Neural cell (in vitro differentiated cells): Measurements from ENCODE around the gene WDR1. TPM values are rescaled to one million over a fixed set of nuclear protein-coding genes. Genes with fewer than 3 reads are reported as not detected.

Experiments used
- H2AFZ ChIP-seq: fragments of 200-600, 300-800 bp; sonication (generic), shearing (Covaris generic); 2 replicates; pipeline ENCODE4 v1.6.0; 2014; ENCODE audit warnings: low read depth, mild to moderate bottlenecking, antibody characterized with exemption, low read length, moderate library complexity
- H3F3A ChIP-seq: fragments of 200-600 bp; shearing (Covaris generic); 2 replicates; pipeline ENCODE4 v1.6.1; 2016; ENCODE audit warnings: mild to moderate bottlenecking, moderate library complexity, mixed read lengths, antibody characterized with exemption, low read length; ENCODE audit not compliant: insufficient read depth, poor library complexity, severe bottlenecking
- H3K27ac ChIP-seq: fragments of 200-600, 300-800 bp; sonication (generic), shearing (Covaris generic); 2 replicates; pipeline ENCODE4 v1.5.1; 2014; ENCODE audit warnings: mild to moderate bottlenecking, low read length, moderate library complexity
- H3K27me3 ChIP-seq: fragments of 300-800, 200-600 bp; sonication (generic), shearing (Covaris generic); 2 replicates; pipeline ENCODE4 v1.6.0; 2014; ENCODE audit warnings: mild to moderate bottlenecking, low read depth, low read length, moderate library complexity; ENCODE audit not compliant: insufficient read depth
- H3K36me3 ChIP-seq: fragments of 300-800, 200-600 bp; sonication (generic), shearing (Covaris generic); 2 replicates; pipeline ENCODE4 v1.5.1; 2014; ENCODE audit warnings: mild to moderate bottlenecking, antibody characterized with exemption, low read length, moderate library complexity; ENCODE audit not compliant: insufficient read depth
- H3K4me2 ChIP-seq: fragments of 300-800, 200-600 bp; sonication (generic), shearing (Covaris generic); 2 replicates; pipeline ENCODE4 v1.6.0; 2014; ENCODE audit warnings: mild to moderate bottlenecking, low read length
- H3K4me3 ChIP-seq: fragments of 300-800, 200-600 bp; sonication (generic), shearing (Covaris generic); 2 replicates; pipeline ENCODE4 v1.5.1; 2014; ENCODE audit warnings: mild to moderate bottlenecking, low read length, moderate library complexity
- H3K79me2 ChIP-seq: fragments of 200-600 bp; shearing (Covaris generic); replicated peaks from 2 replicates; pipeline ENCODE4 v1.6.0; 2014; ENCODE audit warnings: mild to moderate bottlenecking, low read length, moderate library complexity; ENCODE audit not compliant: insufficient read depth
- H3K9ac ChIP-seq: fragments of 300-800, 200-600 bp; sonication (generic), shearing (Covaris generic); 2 replicates; pipeline ENCODE4 v1.6.1; 2016; ENCODE audit warnings: mild to moderate bottlenecking, low read length, mixed read lengths
- H3K9me2 ChIP-seq: fragments of 200-600 bp; shearing (Covaris generic); 2 replicates; pipeline ENCODE4 v1.6.1; 2016; ENCODE audit warnings: mild to moderate bottlenecking, low read length, mixed read lengths; ENCODE audit not compliant: insufficient read depth
- H3K9me3 ChIP-seq: fragments of 200-600, 300-800 bp; sonication (generic), shearing (Covaris generic); 2 replicates; pipeline ENCODE4 v1.6.1; 2016; ENCODE audit warnings: mild to moderate bottlenecking, mixed run types, low read length, moderate library complexity, mixed read lengths
- H4K20me1 ChIP-seq: fragments of 200-600 bp; shearing (Covaris generic); 2 replicates; pipeline ENCODE4 v1.6.1; 2016; ENCODE audit warnings: mild to moderate bottlenecking, mixed run types; ENCODE audit not compliant: insufficient read depth
- EP300 ChIP-seq: fragments of 450-650 bp; conservative IDR thresholded peaks from 2 replicates; pipeline ENCODE4 v1.6.1; 2014; ENCODE audit warnings: antibody characterized with exemption, mild to moderate bottlenecking, moderate library complexity; ENCODE audit not compliant: poor library complexity, severe bottlenecking
- EZH2 ChIP-seq: fragments of 200-600, 300-800 bp; shearing (Covaris generic), sonication (generic); IDR thresholded peaks from 2 replicates; pipeline ENCODE4 v1.6.1; 2014; ENCODE audit warnings: antibody characterized with exemption, low read length, borderline replicate concordance, mild to moderate bottlenecking; ENCODE audit not compliant: insufficient read depth, poor library complexity, severe bottlenecking
- MXI1 ChIP-seq: fragments of 450-650 bp; conservative IDR thresholded peaks from 2 replicates; pipeline ENCODE4 v1.6.1; 2014; ENCODE audit warnings: antibody characterized with exemption, mild to moderate bottlenecking; ENCODE audit not compliant: poor library complexity, severe bottlenecking
- POLR2AphosphoS5 ChIP-seq: IDR thresholded peaks from 2 replicates; pipeline ENCODE4 v1.6.1; 2012
- RAD21 ChIP-seq: fragments of 450-650 bp; conservative IDR thresholded peaks from 2 replicates; pipeline ENCODE4 v1.6.1; 2014; ENCODE audit warnings: antibody characterized with exemption, mild to moderate bottlenecking, moderate library complexity
- SMC3 ChIP-seq: fragments of 450-650 bp; conservative IDR thresholded peaks from 2 replicates; pipeline ENCODE4 v1.6.1; 2014; ENCODE audit warnings: antibody characterized with exemption, mild to moderate bottlenecking, moderate library complexity; ENCODE audit not compliant: poor library complexity
- TAF1 ChIP-seq: IDR thresholded peaks from 2 replicates; pipeline ENCODE4 v1.6.1; 2012; ENCODE audit warnings: low read depth
- polyA plus RNA-seq: library from polyadenylated mRNA; depleted of rRNA; stranded (reverse); fragments of >200 nt; gene quantifications from 2 replicates; pipeline ENCODE4 v1.2.3, GENCODE V29; 2014
- TF ChIP-seq, protein P1 (sequence below): fragments of 450-650 bp; IDR thresholded peaks from 2 replicates; pipeline ENCODE4 v1.5.1; 2014; ENCODE audit warnings: antibody characterized with exemption, mild to moderate bottlenecking, moderate library complexity; ENCODE audit not compliant: poor library complexity, severe bottlenecking
- TF ChIP-seq, protein P2 (sequence below): IDR thresholded peaks from 2 replicates; pipeline ENCODE4 v1.6.1; 2012; ENCODE audit warnings: borderline replicate concordance

The WDR1 gene
- polyA plus RNA-seq, 1 donor from 2014 or later = 106 TPM

DNA sequence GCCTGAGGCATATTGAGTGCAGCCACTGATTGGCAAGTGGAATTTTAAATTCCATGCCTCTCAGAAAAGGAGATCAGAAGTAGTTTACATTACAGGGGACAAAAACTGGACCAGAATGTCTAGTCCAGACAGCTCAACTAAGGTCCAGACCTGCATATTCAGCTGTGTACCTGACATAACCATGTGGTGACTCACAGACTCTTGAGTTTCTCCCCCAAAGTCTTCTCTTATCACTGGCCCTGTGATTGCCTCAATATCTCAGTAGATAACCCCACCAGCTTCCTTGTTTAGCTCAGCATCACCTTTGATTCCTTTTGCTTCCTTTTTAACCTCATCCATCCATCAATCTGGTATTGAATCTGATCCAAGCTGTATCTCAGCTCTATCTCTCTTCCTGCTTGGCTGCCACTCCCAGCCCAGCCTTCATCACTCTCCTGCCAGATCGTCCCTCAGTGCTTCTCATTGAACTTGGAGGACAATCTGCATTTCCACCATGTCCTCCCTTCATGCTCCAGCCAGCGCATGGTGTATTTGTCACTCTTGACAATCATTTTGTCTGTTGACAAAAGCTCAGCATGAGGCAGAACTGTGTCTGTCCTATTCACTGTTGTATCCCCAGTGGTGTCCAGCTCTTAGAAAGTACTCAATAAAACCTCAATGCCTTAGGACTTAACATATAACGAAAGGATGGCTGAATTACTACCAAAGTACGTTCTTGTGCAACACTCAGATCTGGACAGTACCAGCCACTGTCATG is 67.5 kb downstream of the WDR1 start:
- H3K27ac ChIP-seq = no peak overlapping the region

DNA sequence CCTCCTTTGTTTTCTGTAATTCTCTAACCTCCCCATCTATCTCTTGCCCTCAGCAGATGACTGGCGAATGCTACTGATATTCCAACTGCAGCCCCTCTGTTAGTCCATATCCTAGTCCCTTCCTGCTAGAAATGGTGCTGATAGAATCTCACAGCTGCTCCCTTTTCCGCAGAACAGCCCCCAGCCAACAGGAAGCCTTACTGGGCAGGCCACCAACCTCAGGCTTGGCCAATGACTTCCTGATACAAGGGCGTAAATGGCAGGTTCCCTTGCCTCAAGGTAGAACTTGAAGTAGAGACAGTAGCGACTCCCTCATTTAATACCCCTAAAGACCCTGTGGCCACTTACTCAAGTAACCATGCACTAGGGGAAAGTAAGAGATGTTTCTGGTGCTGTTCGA is 68.6 kb downstream of the WDR1 start:
- Histone ChIP-seq H3F3A (no peaks in the 10 kb centered on the region), H3K4me3 (no peak overlapping the region), H3K4me2 (no peak overlapping the region), H3K36me3 (no peaks in the 10 kb centered on the region), H3K27ac (no peak overlapping the region), H3K27me3 (no peaks in the 10 kb centered on the region), H3K9me2 (no peaks in the 10 kb centered on the region), H3K9me3 (no peaks in the 10 kb centered on the region), H2AFZ (no peak overlapping the region), H4K20me1 (no peaks in the 10 kb centered on the region), H3K9ac (no peak overlapping the region), H3K79me2 (no peaks in the 10 kb centered on the region)
- TF ChIP-seq TAF1 (no peak), SMC3 (no peak), POLR2AphosphoS5 (no peak), MXI1 (no peak), RAD21 (no peak), EP300 (no peak)
- TF ChIP-seq, protein P1, sequence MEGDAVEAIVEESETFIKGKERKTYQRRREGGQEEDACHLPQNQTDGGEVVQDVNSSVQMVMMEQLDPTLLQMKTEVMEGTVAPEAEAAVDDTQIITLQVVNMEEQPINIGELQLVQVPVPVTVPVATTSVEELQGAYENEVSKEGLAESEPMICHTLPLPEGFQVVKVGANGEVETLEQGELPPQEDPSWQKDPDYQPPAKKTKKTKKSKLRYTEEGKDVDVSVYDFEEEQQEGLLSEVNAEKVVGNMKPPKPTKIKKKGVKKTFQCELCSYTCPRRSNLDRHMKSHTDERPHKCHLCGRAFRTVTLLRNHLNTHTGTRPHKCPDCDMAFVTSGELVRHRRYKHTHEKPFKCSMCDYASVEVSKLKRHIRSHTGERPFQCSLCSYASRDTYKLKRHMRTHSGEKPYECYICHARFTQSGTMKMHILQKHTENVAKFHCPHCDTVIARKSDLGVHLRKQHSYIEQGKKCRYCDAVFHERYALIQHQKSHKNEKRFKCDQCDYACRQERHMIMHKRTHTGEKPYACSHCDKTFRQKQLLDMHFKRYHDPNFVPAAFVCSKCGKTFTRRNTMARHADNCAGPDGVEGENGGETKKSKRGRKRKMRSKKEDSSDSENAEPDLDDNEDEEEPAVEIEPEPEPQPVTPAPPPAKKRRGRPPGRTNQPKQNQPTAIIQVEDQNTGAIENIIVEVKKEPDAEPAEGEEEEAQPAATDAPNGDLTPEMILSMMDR = no peak

More for the DNA sequence above, 67.5 kb downstream of the WDR1 start:
- Histone ChIP-seq H3K9ac (no peak overlapping the region), H3K9me3 (no peaks in the 10 kb centered on the region), H2AFZ (no peak overlapping the region), H3K4me3 (no peak overlapping the region), H4K20me1 (no peaks in the 10 kb centered on the region), H3K27me3 (no peaks in the 10 kb centered on the region), H3K9me2 (no peaks in the 10 kb centered on the region), H3F3A (no peaks in the 10 kb centered on the region), H3K4me2 (no peak overlapping the region), H3K36me3 (no peaks in the 10 kb centered on the region), H3K79me2 (no peaks in the 10 kb centered on the region)
- no peak for TF ChIP-seq RAD21
- TF ChIP-seq SMC3 = no peak
- TF ChIP-seq, protein P2, sequence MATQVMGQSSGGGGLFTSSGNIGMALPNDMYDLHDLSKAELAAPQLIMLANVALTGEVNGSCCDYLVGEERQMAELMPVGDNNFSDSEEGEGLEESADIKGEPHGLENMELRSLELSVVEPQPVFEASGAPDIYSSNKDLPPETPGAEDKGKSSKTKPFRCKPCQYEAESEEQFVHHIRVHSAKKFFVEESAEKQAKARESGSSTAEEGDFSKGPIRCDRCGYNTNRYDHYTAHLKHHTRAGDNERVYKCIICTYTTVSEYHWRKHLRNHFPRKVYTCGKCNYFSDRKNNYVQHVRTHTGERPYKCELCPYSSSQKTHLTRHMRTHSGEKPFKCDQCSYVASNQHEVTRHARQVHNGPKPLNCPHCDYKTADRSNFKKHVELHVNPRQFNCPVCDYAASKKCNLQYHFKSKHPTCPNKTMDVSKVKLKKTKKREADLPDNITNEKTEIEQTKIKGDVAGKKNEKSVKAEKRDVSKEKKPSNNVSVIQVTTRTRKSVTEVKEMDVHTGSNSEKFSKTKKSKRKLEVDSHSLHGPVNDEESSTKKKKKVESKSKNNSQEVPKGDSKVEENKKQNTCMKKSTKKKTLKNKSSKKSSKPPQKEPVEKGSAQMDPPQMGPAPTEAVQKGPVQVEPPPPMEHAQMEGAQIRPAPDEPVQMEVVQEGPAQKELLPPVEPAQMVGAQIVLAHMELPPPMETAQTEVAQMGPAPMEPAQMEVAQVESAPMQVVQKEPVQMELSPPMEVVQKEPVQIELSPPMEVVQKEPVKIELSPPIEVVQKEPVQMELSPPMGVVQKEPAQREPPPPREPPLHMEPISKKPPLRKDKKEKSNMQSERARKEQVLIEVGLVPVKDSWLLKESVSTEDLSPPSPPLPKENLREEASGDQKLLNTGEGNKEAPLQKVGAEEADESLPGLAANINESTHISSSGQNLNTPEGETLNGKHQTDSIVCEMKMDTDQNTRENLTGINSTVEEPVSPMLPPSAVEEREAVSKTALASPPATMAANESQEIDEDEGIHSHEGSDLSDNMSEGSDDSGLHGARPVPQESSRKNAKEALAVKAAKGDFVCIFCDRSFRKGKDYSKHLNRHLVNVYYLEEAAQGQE = no peak
- no peak for TF ChIP-seq EP300
- TF ChIP-seq EZH2 = no peak
- no peak for TF ChIP-seq POLR2AphosphoS5
- no peak for TF ChIP-seq TAF1
- TF ChIP-seq MXI1 = no peak
- TF ChIP-seq, protein P1 = no peak
